C1 segment of cervical spinal cord (tissue), 14 donors: ENCODE measurements around the gene TLR8.

ENCODE experiments used
- DNase-seq, 14 donors: peaks; one replicate each; lab custom pipeline; 2025; lab: John Stamatoyannopoulos, UW

TLR8 gene

DNA sequence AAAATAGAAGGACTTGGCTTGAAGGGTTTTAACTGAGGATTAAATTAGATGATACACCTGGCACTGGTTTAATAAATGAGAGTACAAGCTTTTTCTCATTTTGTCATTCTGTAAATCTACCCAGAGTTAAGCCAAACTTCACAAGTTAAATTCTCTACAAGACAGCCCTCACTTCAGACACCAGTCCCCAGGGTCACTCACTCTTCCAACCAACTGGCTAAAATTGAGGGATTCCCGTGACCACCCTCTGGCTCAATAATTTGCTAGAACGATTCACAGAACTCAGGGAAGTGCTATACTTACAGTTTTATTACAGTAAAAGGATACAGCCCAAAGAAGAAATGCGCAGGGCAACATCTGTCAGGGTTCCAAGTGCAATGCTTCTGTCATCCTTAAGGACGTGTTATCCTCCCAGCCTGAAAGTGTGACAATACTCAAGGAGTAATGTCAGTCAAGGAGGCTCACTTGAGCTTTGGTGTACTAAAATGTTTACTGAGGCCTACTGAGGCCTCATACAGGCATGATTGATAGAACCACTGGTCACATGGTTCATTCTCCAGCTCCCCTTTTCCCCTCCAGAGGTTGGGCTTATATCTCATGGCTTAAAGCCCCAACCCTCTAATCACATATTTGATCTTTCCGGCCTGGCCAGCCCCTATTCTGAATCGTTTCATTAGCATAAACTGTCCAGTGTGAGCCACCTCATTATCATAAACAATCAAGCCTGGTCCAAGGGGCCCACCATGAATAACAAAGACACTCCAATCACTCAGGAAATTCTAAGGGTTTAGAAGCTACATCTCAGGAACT is 58.9 kb downstream of the TLR8 start:
- DNase-seq, result no peak

- DNase-seq, result no peak
Observed at GRCh38 chrX:12966151-12966550, 59.7 kb downstream of the TLR8 start.

GRCh38 chrX:12967711-12968465 is 61.5 kb downstream of the TLR8 start:
- DNase-seq, result no peak

DNA sequence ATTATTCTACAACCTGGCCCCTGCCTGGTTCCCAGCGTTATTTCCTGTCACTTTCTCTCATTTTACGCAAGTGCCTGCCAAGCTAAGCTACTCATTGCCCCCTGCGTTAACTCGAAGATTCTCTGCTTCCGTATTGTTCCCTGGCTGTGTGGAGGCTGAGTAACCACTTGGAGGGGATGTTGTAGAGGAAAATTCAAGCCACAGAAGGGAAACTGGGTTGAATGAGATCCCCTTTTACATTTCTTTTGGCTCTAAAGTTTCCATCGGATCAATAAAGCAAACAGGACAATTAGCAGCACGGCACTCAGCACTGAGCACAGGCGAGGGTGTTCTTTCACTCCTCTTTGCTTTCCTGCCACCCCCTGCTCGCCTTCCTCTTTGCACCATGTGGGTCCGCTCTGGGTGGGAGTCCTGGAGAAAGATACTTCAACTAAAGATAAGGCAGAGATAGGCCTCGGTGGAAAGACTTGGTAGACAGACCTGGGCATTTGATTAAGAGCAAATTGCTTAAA is 64.3 kb downstream of the TLR8 start:
- DNase-seq, result peak in 11 of 14 donors; percentile 3 to 41 (median 20)

DNA sequence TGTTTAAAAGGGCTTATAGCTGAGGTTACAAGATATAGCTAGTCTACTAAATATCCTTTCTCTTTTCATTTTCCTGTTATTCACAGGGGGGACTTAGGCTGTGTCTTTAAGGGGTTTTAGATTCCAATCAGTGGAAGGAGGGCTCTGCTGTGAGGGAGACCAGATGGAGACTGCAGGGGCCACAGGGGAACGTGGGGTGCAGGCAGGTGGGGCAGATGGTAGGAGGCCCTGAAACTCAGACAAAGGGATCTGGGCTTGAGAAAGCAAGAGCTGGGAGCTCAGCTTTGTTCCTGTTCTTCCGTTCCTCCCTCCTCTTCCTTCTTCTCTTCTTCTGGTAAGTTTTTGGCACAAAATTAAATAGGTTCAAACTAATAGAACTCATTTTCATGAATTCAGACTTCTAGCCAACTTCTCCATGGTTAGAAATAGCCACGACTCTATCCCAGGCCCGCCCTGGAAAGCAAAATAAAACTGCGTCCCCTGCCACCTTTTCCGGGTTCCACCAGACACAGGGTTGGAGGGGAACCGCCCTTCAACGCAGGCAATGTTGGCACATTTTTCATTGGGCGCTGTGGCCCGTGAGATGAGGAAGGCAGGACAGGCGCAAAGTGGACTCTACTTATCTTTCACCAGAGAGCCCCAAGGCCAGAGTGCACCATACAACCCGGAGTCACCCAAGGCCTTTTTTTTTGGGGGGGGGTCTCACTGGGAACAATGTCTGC is 65.0 kb downstream of the TLR8 start:
- DNase-seq, result peak in 6 of 14 donors; percentile 1 to 36 (median 8)

DNA sequence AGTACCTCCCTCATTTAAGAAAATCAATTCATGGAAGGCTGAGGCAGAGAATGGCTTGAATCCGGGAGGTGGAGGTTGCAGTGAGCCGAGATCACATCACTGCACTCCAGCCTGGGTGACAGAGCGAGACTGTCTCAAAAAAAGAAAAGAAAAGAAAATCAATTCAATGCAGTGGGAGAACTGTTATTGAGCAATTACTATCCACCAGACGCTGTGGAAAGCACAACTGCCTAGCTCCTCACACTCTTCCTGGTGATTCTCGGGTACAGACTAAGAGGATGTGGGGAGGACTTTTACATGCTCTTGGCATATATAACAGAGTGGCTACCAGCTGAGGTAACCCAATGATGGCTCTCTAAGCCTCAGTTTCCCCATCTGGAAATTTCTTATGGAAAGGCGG is 65.8 kb downstream of the TLR8 start:
- DNase-seq, result no peak
